ENCODE data around the gene ATXN7L2.

The ATXN7L2 gene

GRCh38 chr1:109499661-109500536 is 16.2 kb downstream of the ATXN7L2 start:
- DNase-seq: no peak

DNA sequence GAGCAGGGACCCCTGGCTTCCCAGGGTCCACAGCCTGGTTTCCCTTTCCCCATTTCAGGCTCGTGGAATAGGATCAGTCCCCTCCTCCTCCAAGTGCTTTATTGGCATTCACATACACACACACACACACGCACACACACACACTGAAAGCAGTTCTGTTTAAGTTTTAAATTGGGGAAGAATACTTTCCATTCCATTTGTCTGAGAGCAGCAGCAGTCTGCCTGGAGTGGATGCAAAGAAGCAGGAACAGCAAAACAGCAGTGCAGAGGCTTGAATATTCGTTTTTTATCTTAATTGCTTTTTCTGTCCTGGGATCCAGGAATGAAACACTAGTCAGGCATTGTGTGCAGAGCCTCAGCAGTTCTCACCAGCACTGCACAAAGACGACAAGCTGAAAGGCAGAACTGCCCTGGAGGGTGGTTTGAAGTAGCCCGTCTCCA is 17.3 kb downstream of the ATXN7L2 start:
- DNase-seq: no peak

DNA sequence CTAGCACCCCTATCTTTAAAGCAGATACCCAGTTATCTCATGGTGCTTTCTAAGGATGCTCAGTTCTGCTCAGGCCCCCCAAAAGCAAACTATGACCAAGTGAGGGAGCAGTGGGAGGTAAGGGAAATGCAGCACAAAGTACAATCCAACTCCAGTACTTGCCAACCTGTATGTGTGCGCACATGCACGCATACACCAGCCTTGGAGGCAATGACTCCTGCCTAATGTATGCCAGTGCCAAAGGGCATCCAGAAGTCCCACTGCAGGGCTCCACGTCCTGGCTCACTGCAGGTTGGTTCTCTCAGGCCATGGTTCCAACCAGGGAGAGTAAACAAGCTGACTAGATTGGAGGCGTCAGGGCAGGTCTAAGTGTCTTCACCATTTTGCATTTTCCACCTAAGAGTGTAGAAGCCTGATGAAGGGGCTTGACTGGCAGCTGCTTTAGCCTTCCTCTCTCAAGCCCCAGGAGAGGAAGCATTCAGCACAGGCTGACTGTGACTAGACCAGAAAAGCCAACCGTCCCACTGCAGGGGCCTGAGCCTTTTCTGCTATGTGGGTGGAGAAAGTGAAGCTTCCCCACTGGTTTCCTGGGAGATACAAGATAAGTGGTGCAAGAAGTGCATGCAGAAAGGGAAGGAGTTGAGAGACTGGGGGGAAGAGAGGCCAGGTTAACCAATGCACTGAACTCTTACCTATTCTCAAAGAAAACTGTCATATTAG is 18.1 kb downstream of the ATXN7L2 start:
- DNase-seq: no peak

- no peak for DNase-seq
Observed at GRCh38 chr1:109502364-109502851, 18.7 kb downstream of the ATXN7L2 start.

- no peak for DNase-seq
Observed at GRCh38 chr1:109503935-109504334, 20.2 kb downstream of the ATXN7L2 start.

DNA sequence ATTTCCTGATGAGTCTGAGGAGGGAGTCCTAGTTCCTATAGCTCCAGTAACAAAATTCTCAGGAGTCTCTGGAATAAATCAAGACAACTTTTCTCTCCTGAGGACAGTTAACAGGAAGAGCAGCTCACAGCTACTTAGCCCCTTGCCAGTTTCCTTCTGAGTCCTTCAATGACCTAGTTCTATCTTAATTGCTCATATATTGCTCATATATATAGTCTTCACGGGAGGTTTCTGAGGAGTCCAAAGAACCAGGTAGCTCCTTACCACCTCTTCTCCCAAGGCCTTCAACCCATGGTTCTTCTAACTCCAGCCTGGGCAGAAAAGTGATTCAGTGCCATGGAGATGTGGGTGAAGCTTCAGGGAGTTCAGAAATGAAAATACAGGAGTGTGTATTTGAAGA is 21.3 kb downstream of the ATXN7L2 start:
- DNase-seq: no peak

DNA sequence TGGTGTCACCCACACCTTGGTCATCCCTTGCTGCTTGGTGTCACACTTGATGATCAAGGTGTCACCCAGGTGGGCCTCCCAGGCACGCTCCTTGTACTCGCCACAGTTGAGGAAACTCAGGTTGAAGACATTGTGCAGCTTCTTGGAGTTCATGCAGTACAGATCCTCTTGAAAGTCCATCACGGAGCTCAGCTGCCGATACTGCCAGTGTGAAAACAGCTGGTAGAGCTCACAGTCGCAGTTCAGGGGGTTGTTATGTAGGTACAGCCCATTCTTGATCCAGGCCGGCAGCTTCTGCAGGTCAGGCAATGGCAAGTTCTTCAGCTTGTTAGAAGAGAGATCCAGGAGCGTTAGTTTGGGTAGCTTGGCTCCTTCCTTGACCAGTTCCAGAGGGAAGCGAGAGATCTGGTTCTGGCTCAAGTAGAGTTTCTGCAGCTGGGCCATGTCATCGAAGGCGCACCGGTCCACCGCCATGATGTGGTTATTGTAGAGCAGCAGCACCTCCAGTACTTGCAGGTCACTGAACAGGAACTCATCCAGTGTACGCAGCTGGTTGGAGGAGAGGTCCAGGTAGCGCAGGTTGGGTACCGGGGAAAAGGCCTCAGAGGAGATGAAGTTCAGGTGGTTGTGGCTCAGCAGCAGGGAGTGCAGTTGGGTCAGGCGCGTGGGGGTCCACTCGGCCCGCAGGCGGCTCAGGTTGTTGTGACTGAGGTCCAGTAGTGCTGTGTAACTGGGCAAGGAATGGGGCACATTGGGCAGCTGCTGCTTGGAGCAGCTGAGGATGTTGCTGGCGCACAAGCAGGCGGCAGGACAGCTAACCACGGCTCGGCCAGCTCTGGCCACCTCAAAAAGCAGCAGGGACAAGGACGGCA is 24.5 kb downstream of the ATXN7L2 start:
- no peak for DNase-seq

DNA sequence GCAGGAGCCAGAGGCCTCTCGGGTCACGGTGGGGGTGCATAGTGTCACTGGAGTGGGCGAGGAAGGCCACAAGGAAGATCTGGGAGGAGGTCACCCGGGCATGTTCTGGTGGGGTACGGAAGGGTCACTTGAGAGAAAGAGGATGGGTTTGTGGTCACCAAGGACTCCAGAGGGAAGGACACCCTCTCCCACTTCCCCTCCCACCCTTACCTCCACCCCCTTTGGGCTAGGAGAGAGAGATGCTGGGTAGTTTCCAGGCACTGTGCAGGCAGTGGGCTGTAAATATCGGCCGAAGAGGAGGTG is 25.1 kb downstream of the ATXN7L2 start:
- no peak for DNase-seq

- DNase-seq: peak; percentile 46
Observed at GRCh38 chr1:109509176-109510134, 25.8 kb downstream of the ATXN7L2 start, which contains the start of gene AMIGO1. Gene AMIGO1 (minus strand): TSS chr1:109509727. CDS start chr1:109508912, 815 bp downstream.

DNA sequence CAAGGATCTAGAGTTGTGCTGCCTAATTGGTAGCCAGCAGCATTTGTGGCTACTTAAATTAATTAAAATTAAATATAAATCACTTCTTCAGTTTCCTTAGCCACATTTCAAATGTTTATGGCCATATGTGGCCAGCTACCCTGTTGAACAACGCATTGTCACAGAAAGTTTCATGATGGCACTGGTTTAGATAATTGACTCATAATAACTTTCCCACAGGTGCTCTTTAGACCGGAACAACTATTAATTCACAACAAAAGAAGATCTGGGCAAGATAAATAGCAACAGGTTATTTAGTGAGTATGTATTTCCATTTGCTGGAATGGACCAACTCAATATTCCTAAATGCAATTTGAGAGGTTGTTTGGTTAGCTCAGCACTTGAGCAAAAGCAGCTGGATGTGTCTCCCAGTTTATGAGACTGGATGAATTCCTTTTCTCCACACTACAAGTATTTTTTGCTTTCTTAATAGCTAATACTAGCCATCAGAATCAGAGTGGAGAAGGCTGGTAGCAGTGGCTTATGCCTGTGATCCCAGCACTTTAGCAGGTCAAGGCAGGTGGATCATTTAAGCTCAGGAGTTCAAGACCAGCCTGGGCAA is 29.5 kb downstream of the ATXN7L2 start:
- no peak for DNase-seq

DNA sequence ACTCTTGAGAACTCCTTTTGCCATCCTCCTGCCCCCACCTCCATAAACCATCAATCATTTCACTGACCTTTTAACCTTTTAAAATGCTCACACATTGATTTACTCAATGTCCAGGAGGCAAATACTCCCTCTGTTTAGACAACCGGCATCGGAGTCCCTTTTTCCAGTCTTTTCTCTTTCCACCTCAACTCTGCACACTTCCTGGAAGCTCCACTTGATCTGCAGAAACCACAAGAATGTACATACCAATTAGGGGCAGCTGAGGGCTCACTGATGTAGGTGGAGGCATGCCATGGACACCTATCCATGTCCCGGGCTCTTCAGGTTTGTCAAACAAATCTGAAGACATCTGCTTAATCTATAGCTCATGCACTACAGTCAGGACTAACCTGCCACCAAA is 31.1 kb downstream of the ATXN7L2 start:
- DNase-seq: no peak

DNA sequence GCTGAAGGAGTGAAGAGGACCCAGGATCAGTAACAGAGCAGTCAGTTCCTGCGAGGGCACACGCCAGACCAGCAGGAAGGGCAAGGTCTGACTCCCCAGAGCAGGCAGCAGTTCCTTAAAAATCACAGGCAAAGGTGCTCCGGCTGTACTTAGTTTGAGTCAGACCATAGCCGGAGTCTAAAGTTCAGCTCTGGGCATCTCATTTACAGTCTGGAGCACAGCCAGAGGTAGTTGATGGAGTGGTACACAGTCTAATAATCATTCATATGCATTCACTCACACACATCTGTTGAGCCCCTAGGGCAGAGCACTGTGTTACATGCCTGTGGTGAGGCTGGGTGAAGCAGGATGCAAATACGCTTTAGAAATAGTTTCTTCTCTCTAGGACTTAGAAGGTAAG is 33.2 kb downstream of the ATXN7L2 start:
- no peak for DNase-seq

GRCh38 chr1:109517337-109517736 is 33.6 kb downstream of the ATXN7L2 start:
- DNase-seq: no peak

DNA sequence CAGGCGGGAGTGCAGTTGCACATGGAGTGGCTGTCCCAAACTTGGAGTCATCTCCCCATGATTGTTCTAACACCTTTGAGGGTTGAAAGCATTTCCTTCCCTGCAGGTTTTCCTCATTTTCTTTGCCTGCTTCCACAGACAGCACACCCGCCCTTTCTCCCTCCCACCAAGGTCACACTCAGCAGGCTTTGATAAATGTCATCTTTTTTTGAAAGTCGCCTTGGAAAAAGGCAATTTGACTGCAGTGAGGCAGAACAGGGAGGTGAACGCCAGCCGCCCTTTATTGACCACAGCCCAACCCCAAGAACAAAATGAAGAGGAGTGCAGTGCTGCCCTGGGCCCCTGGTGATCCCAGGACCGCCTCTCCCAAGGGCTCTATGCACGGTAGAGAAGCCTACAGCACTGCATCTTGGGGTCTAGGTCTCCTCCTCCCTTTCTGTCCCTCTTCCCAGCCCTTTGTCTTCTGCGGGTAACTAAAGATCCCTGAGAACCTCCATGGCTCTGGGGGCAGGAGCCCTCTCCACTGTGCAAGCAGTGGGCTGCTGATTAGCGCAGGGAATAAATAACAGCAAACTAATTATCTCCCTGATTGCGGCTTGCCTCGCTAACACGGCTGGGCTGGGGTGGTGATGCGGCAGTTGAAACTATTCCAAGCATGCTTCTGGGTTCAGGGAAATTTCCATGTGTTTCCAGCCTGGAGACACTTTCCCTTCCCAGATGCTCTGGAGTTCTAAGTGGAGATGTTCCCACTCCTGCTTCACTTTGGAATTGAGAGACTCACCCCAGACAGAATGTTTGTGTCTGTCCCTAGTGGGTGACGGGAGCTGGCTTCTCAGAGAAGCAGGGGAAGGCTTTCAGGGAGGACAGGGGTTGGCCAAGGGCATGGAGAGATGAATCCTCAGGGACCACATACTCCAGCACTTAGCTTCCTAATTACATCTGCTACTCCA is 37.6 kb downstream of the ATXN7L2 start:
- no peak for DNase-seq

GRCh38 chr1:109522026-109522425 is 38.3 kb downstream of the ATXN7L2 start:
- no peak for DNase-seq

DNA sequence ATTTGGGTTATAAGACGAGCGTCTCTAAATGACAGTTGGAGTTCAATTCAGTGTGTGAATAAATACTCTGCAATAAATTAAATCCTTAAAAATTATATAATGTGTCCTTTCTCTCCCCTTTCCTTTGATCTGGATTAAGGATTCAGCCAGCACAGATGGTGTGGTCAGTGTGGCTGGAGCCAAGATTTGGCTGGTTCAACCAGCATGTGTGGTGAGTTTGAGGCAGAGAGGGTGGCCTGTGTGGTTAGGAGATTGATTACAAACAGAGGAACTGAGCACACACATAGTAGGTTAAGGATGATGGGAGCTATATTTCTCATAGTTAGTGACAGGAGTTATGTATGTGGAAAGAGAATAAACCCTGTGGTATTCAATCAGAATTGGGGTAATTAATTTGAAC is 40.0 kb downstream of the ATXN7L2 start:
- DNase-seq: no peak

DNA sequence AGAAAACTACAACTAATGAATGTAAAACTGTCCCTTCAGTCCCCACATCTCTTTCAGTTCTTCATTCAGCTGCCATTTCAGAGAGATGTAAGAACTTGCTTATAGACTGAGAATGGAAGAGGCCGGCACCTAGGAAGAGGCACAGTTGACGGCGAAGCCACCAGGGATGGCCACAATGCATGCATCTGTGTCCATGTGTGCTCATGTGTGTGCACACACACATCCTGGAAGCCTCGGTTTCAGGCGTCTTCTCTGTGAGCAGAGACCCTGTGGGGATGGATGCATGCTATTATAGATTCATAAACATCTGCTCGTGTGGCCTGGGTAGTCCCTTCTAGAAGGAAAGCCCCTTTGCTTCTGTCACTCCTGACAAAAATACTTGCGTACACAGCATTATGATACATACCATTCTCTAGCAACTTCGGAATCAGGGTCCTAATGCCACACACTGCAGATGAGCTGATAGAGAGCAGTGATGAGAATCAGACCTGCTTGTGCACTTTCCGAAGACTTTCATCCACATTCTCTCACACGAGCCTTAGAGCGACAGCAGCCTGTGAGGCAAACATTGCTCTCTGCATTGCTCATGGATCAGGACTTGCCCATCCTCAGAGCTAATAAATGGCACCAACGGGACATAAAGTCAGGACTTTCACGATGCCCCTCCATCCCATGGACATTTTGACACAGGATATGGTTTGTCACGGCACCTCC is 43.5 kb downstream of the ATXN7L2 start:
- no peak for DNase-seq

DNA sequence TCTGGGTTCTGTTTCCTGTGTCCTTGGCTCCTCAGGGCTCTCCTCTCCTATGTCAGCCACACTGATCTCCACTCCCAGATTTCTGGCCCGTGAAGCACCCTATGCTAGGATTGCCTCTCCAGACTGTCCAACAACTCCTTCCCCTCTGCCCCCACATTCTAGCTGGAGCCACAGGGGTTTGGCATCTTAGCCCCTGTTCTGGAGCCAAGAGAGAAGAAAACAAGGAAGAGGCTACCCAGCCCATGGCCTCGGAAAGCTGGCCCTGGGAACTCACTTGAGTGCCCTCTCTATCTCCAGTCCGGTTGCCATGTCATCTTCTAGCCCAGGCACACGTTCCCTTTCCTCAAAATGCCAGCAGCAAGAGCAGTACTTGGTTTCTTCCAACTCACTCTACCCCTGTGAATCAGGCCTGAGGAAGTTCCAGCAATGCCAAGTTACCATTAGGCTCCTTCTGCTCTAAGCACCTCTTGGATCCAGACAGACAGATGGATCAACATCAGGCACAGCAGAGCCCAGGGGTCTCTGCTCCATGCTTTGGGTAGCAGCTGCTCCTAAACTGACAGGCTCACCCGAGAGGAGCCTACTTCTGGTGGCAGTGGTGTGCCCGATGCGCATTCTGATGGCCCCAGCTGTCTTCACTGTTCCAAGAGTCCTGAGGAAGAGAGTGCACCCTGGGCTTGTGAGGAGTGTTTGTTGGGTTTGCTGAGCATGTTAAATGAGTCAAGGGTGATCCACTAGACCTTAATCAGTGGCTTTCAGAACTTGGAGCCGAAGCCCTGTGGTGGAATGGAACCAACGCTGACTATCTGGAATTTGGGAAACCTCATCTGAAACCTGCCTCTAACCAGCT is 44.4 kb downstream of the ATXN7L2 start:
- no peak for DNase-seq

DNA sequence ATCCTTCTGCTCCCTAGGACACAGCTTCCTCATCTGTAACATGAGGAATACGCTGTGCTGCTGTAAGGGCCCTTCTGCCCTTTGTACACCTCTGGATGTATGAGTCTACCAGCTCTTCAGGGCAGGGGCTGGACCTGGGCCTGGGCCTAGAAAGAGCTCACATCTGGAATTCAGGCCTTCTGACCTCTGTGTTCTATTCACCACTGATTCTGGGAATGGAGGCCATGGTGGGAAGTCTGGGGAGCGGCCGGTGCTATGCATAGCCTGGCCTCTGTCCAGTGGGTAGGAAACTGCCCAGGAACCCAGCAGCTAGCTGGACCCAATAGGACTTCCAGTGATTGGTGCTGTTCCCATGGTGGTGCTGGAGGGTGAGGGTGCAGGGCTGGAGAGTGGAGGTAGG is 45.0 kb downstream of the ATXN7L2 start:
- no peak for DNase-seq

Measured in NCI-H510A (cell line).